ENCODE data around the gene AKT2.

AKT2 gene

GRCh38 chr19:40286971-40287421 lies 1.9 kb upstream of the AKT2 start:
- peak overlapping the region; percentile 87 for H3K27ac ChIP-seq (ENCODE audit: low read length)
- TF ChIP-seq EZH2phosphoT487 (IDR thresholded peaks at IDR 0.05; ENCODE audit: low read depth) (no peak), CTCF (IDR thresholded peaks at IDR 0.05; ENCODE audit: low read depth, low read length) (no peak)
- peaks cover 31% of the 10 kb centered on the region for H3K79me2 ChIP-seq (ENCODE audit: low read length)
- peak overlapping the region; percentile 76 for H3K4me2 ChIP-seq (ENCODE audit: low read length)
- H4K20me1 ChIP-seq (ENCODE audit: insufficient read depth, low read length): peaks cover 22% of the 10 kb centered on the region
- H2AFZ ChIP-seq (ENCODE audit: low read depth, low read length): peak overlapping the region; percentile 64
- H3K36me3 ChIP-seq (replicated peaks; ENCODE audit: low read depth, low read length): peaks cover 3% of the 10 kb centered on the region
- H3K9ac ChIP-seq (ENCODE audit: low read length): peak overlapping the region; percentile 87; the same call in 1 of the 2 replicates
- no peak overlapping the region for H3K4me3 ChIP-seq (ENCODE audit: low read length)
- H3K27me3 ChIP-seq (ENCODE audit: low read depth, low read length): no peaks in the 10 kb centered on the region
- H3K4me1 ChIP-seq (ENCODE audit: low read length): peaks cover 20% of the 10 kb centered on the region
- H3K9me3 ChIP-seq (ENCODE audit: insufficient read depth, low read length): no peaks in the 10 kb centered on the region

GRCh38 chr19:40286235-40286970 lies 1.3 kb upstream of the AKT2 start:
- H3K4me2 ChIP-seq (ENCODE audit: low read length): peak overlapping the region; percentile 76
- H3K9me3 ChIP-seq (ENCODE audit: insufficient read depth, low read length): no peaks in the 10 kb centered on the region
- H3K27me3 ChIP-seq (ENCODE audit: low read depth, low read length): no peaks in the 10 kb centered on the region
- peaks cover 6% of the 10 kb centered on the region for H3K36me3 ChIP-seq (replicated peaks; ENCODE audit: low read depth, low read length)
- TF ChIP-seq CTCF (IDR thresholded peaks at IDR 0.05; ENCODE audit: low read depth, low read length) (no peak), EZH2phosphoT487 (IDR thresholded peaks at IDR 0.05; ENCODE audit: low read depth) (no peak)
- peak overlapping the region; percentile 87 for H3K27ac ChIP-seq (ENCODE audit: low read length)
- peaks cover 28% of the 10 kb centered on the region for H4K20me1 ChIP-seq (ENCODE audit: insufficient read depth, low read length)
- H3K4me3 ChIP-seq (ENCODE audit: low read length): peak overlapping the region; percentile 76
- peaks cover 20% of the 10 kb centered on the region for H3K4me1 ChIP-seq (ENCODE audit: low read length)
- peak overlapping the region; percentile 87 for H3K9ac ChIP-seq (ENCODE audit: low read length)
- peaks cover 37% of the 10 kb centered on the region for H3K79me2 ChIP-seq (ENCODE audit: low read length)
- H2AFZ ChIP-seq (ENCODE audit: low read depth, low read length): peak overlapping the region; percentile 64

- peaks cover 45% of the 10 kb centered on the region for H3K79me2 ChIP-seq (ENCODE audit: low read length)
- H3K4me2 ChIP-seq (ENCODE audit: low read length): peak overlapping the region; percentile 76
- TF ChIP-seq EZH2phosphoT487 (IDR thresholded peaks at IDR 0.05; ENCODE audit: low read depth) (no peak), CTCF (IDR thresholded peaks at IDR 0.05; ENCODE audit: low read depth, low read length) (no peak)
- H3K27me3 ChIP-seq (ENCODE audit: low read depth, low read length): no peaks in the 10 kb centered on the region
- H3K9ac ChIP-seq (ENCODE audit: low read length): peak overlapping the region; percentile 97
- H4K20me1 ChIP-seq (ENCODE audit: insufficient read depth, low read length): peaks cover 36% of the 10 kb centered on the region
- peak overlapping the region; percentile 87 for H3K27ac ChIP-seq (ENCODE audit: low read length)
- peak overlapping the region; percentile 95 for H3K4me3 ChIP-seq (ENCODE audit: low read length)
- H3K36me3 ChIP-seq (replicated peaks; ENCODE audit: low read depth, low read length): peaks cover 9% of the 10 kb centered on the region
- H3K9me3 ChIP-seq (ENCODE audit: insufficient read depth, low read length): no peaks in the 10 kb centered on the region
- peaks cover 23% of the 10 kb centered on the region for H3K4me1 ChIP-seq (ENCODE audit: low read length)
- H2AFZ ChIP-seq (ENCODE audit: low read depth, low read length): peak overlapping the region; percentile 19; the same call in 1 of the 2 replicates
Observed at GRCh38 chr19:40285353-40286234, 449 bp upstream of the AKT2 start.

GRCh38 chr19:40284251-40284500 lies 969 bp downstream of the AKT2 start:
- Histone ChIP-seq H3K36me3 (replicated peaks; ENCODE audit: low read depth, low read length) (peaks cover 9% of the 10 kb centered on the region), H3K27me3 (ENCODE audit: low read depth, low read length) (no peaks in the 10 kb centered on the region), H3K79me2 (ENCODE audit: low read length) (peaks cover 59% of the 10 kb centered on the region), H2AFZ (ENCODE audit: low read depth, low read length) (no peak overlapping the region), H3K27ac (ENCODE audit: low read length) (peak overlapping the region; percentile 87), H3K4me1 (ENCODE audit: low read length) (peaks cover 29% of the 10 kb centered on the region), H3K9me3 (ENCODE audit: insufficient read depth, low read length) (no peaks in the 10 kb centered on the region), H3K4me2 (ENCODE audit: low read length) (peak overlapping the region; percentile 99), H3K4me3 (ENCODE audit: low read length) (peak overlapping the region; percentile 95), H3K9ac (ENCODE audit: low read length) (peak overlapping the region; percentile 97), H4K20me1 (ENCODE audit: insufficient read depth, low read length) (peaks cover 48% of the 10 kb centered on the region)
- TF ChIP-seq CTCF (IDR thresholded peaks at IDR 0.05; ENCODE audit: low read depth, low read length) (no peak), EZH2phosphoT487 (IDR thresholded peaks at IDR 0.05; ENCODE audit: low read depth) (no peak)
